ENCODE data around the gene CASZ1.

The CASZ1 gene

DNA sequence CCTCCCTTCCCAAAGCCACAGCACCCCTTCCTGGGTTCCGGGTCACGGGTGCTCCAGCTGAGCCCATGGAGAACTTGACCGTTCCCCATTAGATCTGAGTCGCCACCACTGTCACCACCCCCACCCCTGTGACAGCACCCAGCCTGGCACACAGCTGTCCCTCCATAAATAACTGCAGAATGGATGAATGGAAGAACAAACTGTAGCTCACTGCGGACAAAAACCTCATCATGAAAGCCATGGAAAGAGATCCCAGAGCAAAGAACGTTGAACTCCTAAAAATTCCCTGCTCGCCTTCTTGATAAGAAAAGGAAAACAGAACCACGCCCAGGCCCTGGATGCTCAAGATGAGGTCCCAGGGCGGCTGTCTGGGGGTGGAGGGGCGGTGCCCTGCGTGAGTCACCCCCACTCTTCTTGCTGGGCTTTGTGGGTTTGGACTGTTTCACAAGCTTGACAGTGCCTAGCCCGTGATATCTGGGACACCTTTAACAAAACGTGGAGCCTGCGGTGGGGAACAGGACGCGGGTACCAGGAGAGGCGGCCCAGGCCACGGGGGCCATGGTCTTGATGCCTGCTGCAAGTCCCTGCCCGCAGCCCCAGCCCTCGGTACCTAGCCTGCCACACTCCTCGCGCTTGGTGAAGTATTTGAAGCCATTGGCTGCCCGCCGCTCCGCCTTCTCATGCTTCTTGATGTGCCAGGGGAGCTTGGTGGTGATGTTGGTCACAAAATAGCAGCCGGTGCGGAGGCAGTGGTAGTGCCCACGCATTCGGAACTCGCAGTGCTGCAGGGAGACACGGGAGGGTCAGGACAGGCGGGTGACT, 151.9 kb downstream of the CASZ1 start:
- H3K4me3 ChIP-seq (ENCODE audit: low read length): no peak overlapping the region
- no peak for TF ChIP-seq ZNF274 (IDR thresholded peaks at IDR 0.05; ENCODE audit: low read depth, low read length)

DNA sequence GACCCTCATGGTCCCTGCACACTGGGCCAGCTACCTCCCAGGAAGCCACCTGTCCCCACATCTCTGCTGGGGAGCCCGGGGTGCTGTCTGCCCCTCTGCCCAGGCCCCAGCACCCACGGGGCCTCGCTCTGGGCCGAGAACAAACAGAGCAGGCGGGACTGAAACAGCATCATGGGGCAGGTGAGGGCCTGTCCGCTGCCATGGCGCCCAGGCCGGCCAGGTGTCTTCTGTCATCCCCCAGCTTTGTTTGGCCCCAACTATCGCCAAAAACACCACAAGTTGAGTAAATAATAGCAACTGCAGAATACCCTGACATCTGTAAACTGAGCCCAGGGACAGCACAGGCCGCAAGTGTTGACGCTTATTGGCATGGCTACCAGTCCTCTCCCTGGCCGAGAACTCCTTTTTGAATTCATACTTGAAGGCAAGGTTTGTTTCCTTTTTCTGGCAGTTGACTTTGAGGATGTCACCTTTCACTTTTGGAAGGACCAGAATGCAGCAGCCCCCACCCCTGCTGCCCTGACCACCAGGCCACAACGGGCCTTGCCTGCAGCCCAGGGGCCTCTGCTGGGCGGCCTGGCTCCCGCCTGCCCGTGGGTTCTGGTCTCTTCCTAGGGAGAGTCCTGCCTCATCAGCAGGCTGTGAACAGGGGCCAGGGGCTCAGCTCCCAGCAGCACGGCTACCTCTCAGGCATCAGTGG, 152.7 kb downstream of the CASZ1 start:
- TF ChIP-seq ZNF274 (IDR thresholded peaks at IDR 0.05; ENCODE audit: low read depth, low read length): no peak
- H3K4me3 ChIP-seq (ENCODE audit: low read length): no peak overlapping the region

DNA sequence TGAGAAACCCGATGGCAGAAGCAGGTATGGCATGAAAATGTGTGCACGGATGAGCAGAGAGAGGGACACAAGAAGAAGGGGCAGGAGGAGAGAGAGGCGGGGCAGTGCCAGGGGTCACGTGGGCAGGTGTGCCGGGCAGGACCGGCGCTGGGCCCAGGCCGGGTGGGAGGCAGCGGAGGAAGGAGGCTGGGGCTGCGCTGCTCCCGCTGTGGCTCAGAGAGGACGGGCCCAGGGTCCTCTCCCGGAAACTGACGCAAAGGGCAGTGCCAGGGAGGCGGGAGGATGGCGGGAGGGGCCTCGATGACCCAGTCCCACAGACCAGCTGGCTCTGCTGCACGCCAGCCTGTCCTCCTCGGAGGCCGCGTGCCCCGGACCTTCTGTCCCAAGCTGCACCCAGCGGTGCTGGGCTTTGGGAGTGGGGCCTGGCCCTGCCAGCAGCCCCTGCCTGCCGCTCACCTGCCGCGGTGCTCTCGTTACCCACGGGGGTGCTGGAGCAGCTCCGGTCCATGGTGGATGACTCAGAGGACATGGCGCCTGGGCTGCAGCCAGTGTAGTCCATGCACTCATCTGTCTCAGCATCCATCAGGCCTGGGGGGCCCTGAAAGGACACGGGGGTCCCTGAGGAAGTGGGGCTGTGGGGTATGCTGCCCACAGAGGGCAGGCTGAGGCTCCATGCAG, 153.9 kb downstream of the CASZ1 start:
- no peak overlapping the region for H3K4me3 ChIP-seq (ENCODE audit: low read length)
- TF ChIP-seq ZNF274 (IDR thresholded peaks at IDR 0.05; ENCODE audit: low read depth, low read length): no peak

- no peak overlapping the region for H3K4me3 ChIP-seq (ENCODE audit: low read length)
Observed at GRCh38 chr1:10641976-10642375, 154.5 kb downstream of the CASZ1 start.

GRCh38 chr1:10640843-10641553, 155.4 kb downstream of the CASZ1 start:
- no peak overlapping the region for H3K4me3 ChIP-seq (ENCODE audit: low read length)
- no peak for TF ChIP-seq ZNF274 (IDR thresholded peaks at IDR 0.05; ENCODE audit: low read depth, low read length)

More at GRCh38 chr1:10641976-10642375, 154.5 kb downstream of the CASZ1 start:
- no peak for TF ChIP-seq ZNF274 (IDR thresholded peaks at IDR 0.05; ENCODE audit: low read depth, low read length)

GRCh38 chr1:10639775-10640578, 156.5 kb downstream of the CASZ1 start:
- H3K4me3 ChIP-seq (ENCODE audit: low read length): no peak overlapping the region
- no peak for TF ChIP-seq ZNF274 (IDR thresholded peaks at IDR 0.05; ENCODE audit: low read depth, low read length)

GRCh38 chr1:10639011-10639774, 157.3 kb downstream of the CASZ1 start:
- TF ChIP-seq ZNF274 (IDR thresholded peaks at IDR 0.05; ENCODE audit: low read depth, low read length): no peak
- no peak overlapping the region for H3K4me3 ChIP-seq (ENCODE audit: low read length)

DNA sequence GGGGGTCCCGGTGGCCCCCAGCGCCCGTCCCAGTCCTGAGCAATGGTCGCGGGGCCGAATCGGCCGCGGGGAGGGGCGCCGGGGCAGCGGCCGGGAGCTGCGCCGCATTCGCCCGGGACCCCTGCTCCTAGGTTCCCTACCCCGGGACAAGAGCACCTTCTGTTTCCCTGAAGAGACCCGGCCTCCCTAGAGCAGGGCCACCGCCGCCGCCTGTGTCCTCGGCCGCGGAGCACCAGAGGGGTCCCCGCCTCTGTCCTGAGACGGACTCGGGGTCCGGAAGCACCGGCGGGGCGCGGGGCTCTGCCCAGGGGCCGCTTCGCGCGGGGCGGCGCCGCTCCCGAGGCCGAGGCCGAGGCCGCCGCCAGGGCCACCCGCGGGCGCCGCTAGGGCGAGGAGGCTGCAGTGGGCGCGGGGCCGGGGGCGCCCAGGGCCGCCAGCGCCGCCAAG, 157.9 kb downstream of the CASZ1 start:
- TF ChIP-seq ZNF274 (IDR thresholded peaks at IDR 0.05; ENCODE audit: low read depth, low read length): no peak
- no peak overlapping the region for H3K4me3 ChIP-seq (ENCODE audit: low read length)

GRCh38 chr1:10637834-10638558, 158.4 kb downstream of the CASZ1 start:
- no peak for TF ChIP-seq ZNF274 (IDR thresholded peaks at IDR 0.05; ENCODE audit: low read depth, low read length)
- H3K4me3 ChIP-seq (ENCODE audit: low read length): no peak overlapping the region

DNA sequence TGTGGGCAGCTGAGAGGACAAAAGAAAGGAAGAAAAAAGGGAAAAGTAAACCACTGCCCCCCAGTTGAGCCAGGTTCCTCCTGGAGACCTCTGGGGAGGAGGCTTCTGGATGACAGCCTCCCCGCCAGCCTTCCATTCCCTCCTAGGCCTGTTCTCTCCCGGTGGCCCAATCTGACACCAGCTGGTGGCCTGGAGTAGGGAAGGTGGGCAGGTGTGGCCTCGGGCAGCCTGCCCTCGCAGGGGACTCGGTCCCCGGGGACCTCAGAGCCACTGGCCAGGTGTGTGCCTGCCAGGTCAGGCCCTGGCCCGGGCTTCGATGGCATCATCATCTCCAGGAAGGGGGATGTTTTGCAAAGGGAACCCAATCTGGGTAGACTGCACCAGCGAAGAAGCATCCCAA, 159.0 kb downstream of the CASZ1 start:
- TF ChIP-seq ZNF274 (IDR thresholded peaks at IDR 0.05; ENCODE audit: low read depth, low read length): no peak
- no peak overlapping the region for H3K4me3 ChIP-seq (ENCODE audit: low read length)

- H3K4me3 ChIP-seq (ENCODE audit: low read length): no peak overlapping the region
- no peak for TF ChIP-seq ZNF274 (IDR thresholded peaks at IDR 0.05; ENCODE audit: low read depth, low read length)
Observed at GRCh38 chr1:10635992-10636391, 160.5 kb downstream of the CASZ1 start.
